Measurements from ENCODE around the gene NCK2. TPM values are rescaled to one million over a fixed set of nuclear protein-coding genes. Genes with fewer than 3 reads are reported as not detected.

Gene NCK2
- total and polyA plus RNA-seq, 2 of the 4 experiments (the other 2 are of a cell fraction) = 15.8 to 22.2 TPM

DNA sequence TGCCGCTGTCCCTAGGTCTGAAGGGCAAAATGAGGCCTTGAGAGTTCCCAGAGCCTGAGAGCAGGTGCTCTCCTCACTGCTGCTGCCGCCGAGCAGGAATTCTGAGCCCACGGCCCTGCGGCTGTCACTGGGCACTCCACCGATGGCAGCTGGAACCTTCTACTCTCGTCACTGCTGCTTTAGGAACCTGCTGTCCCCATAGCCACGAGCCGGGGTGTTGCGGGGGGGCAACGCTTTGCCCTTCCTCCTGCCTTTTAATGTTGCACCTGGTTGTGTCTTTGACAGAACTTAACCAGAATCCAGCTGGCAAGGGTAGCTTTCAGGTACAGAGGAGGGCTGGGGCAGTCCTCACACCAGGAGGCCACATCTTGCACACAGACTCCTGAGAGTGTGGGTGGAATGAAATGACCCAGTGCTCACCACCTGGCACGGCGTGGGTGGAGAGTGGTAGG is 32.3 kb downstream of the NCK2 start:
- DNase-seq = no peak
- Histone ChIP-seq H3K36me3 (ENCODE audit: control insufficient read depth, insufficient read depth, low read length) (peaks cover 3% of the 10 kb centered on the region), H2BK15ac (ENCODE audit: low read depth, low read length) (no peak overlapping the region), H3K27me3 (ENCODE audit: control insufficient read depth, insufficient read depth, low read length) (no peaks in the 10 kb centered on the region), H4K5ac (ENCODE audit: low read depth, low read length) (no peak overlapping the region), H2AK9ac (replicated peaks; ENCODE audit: low read depth, low read length, poor library complexity) (no peak overlapping the region), H2BK120ac (ENCODE audit: low read depth, low read length) (no peak overlapping the region), H3K9ac (ENCODE audit: low read depth, low read length) (no peak overlapping the region), H3K9me1 (ENCODE audit: insufficient read depth, low read length) (peaks cover 24% of the 10 kb centered on the region), H4K20me1 (ENCODE audit: insufficient read depth, low read length) (peaks cover 64% of the 10 kb centered on the region), H2AK5ac (ENCODE audit: low read depth, low read length) (no peak overlapping the region), H3K9me3 (ENCODE audit: control insufficient read depth, insufficient read depth, low read length) (no peaks in the 10 kb centered on the region), H3K56ac (ENCODE audit: extremely low read depth, insufficient read depth, low read length) (no peak overlapping the region), H3K14ac (replicated peaks; ENCODE audit: low read depth, low read length) (no peak overlapping the region), H2AFZ (replicated peaks; ENCODE audit: low read length, poor library complexity) (peak overlapping the region; percentile 23), H3K4me2 (ENCODE audit: low read depth, low read length) (no peak overlapping the region), H3K4ac (ENCODE audit: low read depth, low read length) (no peak overlapping the region), H3K4me3 (ENCODE audit: insufficient read depth, low read depth, low read length) (no peak overlapping the region), H2BK5ac (ENCODE audit: low read depth, low read length, poor library complexity, severe bottlenecking) (no peak overlapping the region), H3K23ac (ENCODE audit: low read depth, low read length) (no peak overlapping the region), H3K18ac (ENCODE audit: low read depth, low read length) (no peak overlapping the region), H4K91ac (ENCODE audit: insufficient read depth, low read depth, low read length) (no peak overlapping the region), H4K8ac (ENCODE audit: low read depth in 2 of 2, low read length in 2 of 2) (no peak overlapping the region), H2BK20ac (ENCODE audit: low read depth, low read length) (no peak overlapping the region), H3K27ac (ENCODE audit: insufficient read depth, low read length) (no peak overlapping the region), H3K79me1 (ENCODE audit: low read depth in 1 of 2, low read length in 2 of 2) (peaks cover 34 to 88% of the 10 kb centered on the region in 2 experiments), H3K4me1 (ENCODE audit: control insufficient read depth, insufficient read depth, low read length) (peaks cover 10% of the 10 kb centered on the region)
- 91% methylated on average over 11 of the region's 13 CpGs; no CpG with 5 or more reads in 1 of the 2 experiments for WGBS, 2 experiments (ENCODE audit: extremely low coverage in 2 of 2, insufficient read length in 1 of 2)
- intact Hi-C loops (cut with micrococcal nuclease) (no loop called here), in situ Hi-C loops (cut with MboI; ENCODE audit: low sequenced_read_pairs) (loop anchor here (25.0 kb wide), 1 partner anchor 440 kb away; the partner anchor contains the start of genes C2orf49 and TGFBRAP1), dilution Hi-C loops (cut with HindIII; ENCODE audit: low sequenced_read_pairs, unreplicated experiment) (no loop called here)
- CTCF ChIA-PET = no interaction called here
- POLR2A ChIA-PET (ENCODE audit: unreplicated experiment) = no interaction called here
- BruUV-seq (replicated peaks) = no TSS peak
- TF ChIP-seq RAD21 (IDR thresholded peaks at IDR 0.05; ENCODE audit: low read length) (no peak), FOS (IDR thresholded peaks at IDR 0.05; ENCODE audit: low read depth, low read length) (no peak), MAFK (IDR thresholded peaks at IDR 0.05; ENCODE audit: low read depth, low read length) (no peak), SMC3 (IDR thresholded peaks at IDR 0.05; ENCODE audit: low read depth, low read length) (no peak), POLR2A (IDR thresholded peaks at IDR 0.05; ENCODE audit: low read depth, low read length) (no peak), BHLHE40 (IDR thresholded peaks at IDR 0.05; ENCODE audit: low read depth, low read length) (no peak), MXI1 (IDR thresholded peaks at IDR 0.05; ENCODE audit: borderline replicate concordance, low read depth, low read length) (no peak), CEBPB (IDR thresholded peaks at IDR 0.05; ENCODE audit: low read depth, low read length) (no peak), CHD1 (IDR thresholded peaks at IDR 0.05; ENCODE audit: low read depth, low read length) (no peak), MAZ (IDR thresholded peaks at IDR 0.05; ENCODE audit: borderline replicate concordance, low read depth, low read length) (no peak)
- TF ChIP-seq, protein P1, sequence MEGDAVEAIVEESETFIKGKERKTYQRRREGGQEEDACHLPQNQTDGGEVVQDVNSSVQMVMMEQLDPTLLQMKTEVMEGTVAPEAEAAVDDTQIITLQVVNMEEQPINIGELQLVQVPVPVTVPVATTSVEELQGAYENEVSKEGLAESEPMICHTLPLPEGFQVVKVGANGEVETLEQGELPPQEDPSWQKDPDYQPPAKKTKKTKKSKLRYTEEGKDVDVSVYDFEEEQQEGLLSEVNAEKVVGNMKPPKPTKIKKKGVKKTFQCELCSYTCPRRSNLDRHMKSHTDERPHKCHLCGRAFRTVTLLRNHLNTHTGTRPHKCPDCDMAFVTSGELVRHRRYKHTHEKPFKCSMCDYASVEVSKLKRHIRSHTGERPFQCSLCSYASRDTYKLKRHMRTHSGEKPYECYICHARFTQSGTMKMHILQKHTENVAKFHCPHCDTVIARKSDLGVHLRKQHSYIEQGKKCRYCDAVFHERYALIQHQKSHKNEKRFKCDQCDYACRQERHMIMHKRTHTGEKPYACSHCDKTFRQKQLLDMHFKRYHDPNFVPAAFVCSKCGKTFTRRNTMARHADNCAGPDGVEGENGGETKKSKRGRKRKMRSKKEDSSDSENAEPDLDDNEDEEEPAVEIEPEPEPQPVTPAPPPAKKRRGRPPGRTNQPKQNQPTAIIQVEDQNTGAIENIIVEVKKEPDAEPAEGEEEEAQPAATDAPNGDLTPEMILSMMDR (conservative IDR thresholded peaks at IDR 0.05; ENCODE audit: low read depth, low read length) = no peak
- TF ChIP-seq, protein P2, sequence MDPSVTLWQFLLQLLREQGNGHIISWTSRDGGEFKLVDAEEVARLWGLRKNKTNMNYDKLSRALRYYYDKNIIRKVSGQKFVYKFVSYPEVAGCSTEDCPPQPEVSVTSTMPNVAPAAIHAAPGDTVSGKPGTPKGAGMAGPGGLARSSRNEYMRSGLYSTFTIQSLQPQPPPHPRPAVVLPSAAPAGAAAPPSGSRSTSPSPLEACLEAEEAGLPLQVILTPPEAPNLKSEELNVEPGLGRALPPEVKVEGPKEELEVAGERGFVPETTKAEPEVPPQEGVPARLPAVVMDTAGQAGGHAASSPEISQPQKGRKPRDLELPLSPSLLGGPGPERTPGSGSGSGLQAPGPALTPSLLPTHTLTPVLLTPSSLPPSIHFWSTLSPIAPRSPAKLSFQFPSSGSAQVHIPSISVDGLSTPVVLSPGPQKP (IDR thresholded peaks at IDR 0.05; ENCODE audit: borderline replicate concordance, low read depth, low read length) = no peak
- TF ChIP-seq, protein P3, sequence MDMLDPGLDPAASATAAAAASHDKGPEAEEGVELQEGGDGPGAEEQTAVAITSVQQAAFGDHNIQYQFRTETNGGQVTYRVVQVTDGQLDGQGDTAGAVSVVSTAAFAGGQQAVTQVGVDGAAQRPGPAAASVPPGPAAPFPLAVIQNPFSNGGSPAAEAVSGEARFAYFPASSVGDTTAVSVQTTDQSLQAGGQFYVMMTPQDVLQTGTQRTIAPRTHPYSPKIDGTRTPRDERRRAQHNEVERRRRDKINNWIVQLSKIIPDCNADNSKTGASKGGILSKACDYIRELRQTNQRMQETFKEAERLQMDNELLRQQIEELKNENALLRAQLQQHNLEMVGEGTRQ (IDR thresholded peaks at IDR 0.05; ENCODE audit: low read depth, low read length) = no peak
- no peak for ATAC-seq (ENCODE audit: low read depth)

Measured in IMR-90 (cell line).